NCI-H2227 treated with DMSO at 0.1 percent for 48 hours (cell line): ENCODE data around the gene ZNF44.
"Not testable (repeated sequence)": the region's sequence is repeated elsewhere in the genome, so short reads cannot be mapped to it uniquely, and the experiment has no call there.

ENCODE experiments used
- DNase-seq: peaks from one replicate; lab custom pipeline; 2025; lab: John Stamatoyannopoulos, UW

The ZNF44 gene

GRCh38 chr19:12294249-12295158, at the start of gene ZNF44:
ZNF44 (minus strand) TSS chr19:12294883; CDS start chr19:12294694, 189 bp downstream.
- peak; percentile 82 for DNase-seq

GRCh38 chr19:12333162-12334159, 38.8 kb upstream of the ZNF44 start, which contains the start of gene ZNF563:
ZNF563 (minus strand) TSS chr19:12333633; CDS start chr19:12333482, 151 bp downstream.
- DNase-seq = peak; percentile 74

DNA sequence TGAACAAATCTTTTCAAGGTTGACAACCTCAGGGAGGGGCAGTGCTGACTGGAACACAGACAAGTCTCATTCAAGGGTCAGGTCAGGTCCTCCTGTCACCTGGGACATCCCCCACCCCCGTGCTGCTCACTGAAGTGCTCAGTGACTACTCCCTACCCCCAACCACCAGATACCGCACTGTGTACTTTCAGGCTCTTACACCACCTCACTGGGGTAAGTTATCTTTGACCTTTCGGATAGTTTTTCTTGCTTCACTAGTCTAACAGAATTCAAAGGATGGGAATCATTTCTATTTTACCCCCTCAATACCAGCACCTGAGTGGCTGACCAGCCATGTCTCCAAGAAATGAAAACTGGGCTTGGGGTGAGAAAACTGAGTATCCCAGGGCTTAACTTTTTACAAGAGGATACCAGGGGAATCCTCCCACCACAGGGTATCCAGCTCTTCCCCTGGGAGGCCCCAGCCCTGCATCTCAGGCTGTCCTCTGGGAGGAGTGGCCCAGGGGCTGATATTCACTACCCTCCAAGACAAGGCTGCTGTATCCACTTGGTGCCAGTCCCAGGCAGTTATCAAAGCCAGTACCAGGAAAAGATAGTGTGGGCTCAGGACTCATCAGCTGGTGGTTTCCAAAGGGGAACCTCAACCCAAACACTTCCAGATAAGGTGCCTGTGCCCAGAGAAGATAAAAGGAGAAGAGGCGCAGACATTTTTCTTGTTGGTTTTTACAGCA, 36.7 kb upstream of the ZNF44 start:
- no peak for DNase-seq

GRCh38 chr19:12330340-12330739, 35.7 kb upstream of the ZNF44 start:
- DNase-seq = no peak

- no peak for DNase-seq
Observed at GRCh38 chr19:12325690-12326089, 31.0 kb upstream of the ZNF44 start.

DNA sequence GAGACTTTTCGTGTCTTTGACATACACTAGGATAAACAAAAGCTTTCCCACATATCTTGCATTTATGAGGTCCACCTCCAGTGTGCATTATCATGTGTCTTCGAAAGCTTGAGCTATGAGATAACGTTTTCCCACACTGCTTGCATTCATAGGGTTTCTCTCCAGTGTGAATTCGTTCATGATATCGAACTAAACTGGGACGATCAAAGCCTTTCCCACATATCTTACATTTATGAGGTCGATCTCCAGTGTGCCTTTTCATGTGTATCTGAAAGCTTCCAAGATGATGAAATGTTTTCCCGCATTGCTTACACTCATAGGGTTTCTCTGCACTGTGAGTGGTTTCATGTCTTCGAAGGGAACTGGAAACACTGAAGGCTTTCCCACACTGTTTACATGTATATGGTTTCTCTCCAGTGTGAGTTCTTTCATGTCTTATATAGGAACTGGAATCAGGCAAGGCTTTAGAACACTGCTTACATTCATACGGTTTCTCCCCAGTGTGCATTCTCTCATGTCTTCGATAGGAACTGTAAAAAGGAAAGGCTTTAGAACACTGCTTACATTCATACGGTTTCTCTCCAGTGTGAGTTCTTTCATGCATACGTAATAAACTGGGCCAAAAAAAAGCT, 24.2 kb upstream of the ZNF44 start:
- DNase-seq = no peak

DNA sequence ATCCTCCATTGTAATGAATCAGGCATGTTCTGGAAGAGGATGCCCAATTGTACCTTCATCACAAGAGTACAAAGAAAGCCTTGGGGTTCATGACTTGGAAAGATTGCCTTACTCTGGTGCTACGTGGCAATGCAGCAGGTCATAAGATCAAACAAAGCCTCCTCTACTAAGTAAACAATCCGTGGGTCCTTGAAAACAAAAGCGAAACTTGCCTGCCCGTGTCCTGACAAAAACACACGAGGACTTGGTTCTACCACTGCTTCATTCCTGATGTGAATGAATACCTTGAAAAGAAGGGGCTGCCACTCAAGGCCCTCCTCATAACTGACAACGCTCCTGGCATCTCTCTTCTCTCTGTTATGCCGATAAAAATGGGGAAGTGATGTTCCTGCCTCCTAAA, 19.9 kb upstream of the ZNF44 start:
- DNase-seq = no peak

DNA sequence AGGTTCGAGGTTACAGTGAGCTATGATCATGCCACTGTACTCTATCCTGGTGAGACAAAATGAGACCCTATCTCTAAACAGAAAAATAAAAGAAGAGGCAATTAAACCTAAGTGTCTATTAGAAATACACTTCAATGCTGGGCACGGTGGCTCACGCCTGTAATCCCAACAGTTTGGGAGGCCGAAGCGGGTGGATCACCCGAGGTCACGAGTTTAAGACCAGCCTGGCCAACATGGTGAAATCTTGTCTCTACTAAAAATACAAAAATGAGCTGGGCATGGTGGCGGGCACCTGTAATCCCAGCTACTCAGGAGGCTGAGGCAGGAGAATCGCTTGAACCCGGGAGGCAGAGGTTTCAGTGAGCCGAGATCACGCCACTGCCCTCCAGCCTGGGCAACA, 14.2 kb upstream of the ZNF44 start:
- not testable (repeated sequence) for DNase-seq

GRCh38 chr19:12295191-12295590, 508 bp upstream of the ZNF44 start:
- no peak for DNase-seq

DNA sequence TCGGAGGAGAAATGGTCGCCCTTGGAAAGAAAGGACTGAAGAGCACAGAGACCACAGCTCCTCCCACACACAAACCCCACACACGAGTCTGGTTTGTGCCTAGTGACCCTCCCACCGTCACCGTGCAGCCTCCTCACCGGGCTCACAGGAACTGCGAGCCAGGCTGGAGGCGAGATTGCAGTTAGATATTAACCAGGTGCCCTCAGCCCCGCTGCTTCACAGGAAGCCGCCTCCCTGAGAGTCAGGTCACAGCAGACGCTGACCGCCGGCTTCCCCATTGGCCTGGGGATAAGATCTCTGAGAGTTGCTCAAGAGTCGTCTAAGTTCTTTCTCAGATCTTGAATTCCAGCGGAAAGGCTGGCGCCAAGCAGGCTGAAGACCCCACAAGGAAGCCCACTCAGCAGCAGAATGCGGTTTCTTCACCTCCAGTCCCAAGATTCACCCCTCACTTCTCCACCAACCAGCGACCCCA, 870 bp downstream of the ZNF44 start:
- DNase-seq = peak; percentile 8

DNA sequence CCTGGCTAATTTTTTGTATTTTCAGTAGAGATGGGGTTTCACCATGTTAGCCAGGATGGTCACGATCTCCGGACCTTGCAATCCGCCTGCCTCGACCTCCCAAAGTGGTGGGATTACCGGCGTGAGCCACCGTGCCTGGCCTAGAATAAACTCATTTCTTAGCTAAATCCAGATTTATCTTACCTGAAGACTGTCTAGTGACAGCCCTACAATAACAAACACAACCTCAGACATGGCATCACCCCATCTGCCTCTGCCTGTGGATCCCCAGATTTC, 5.0 kb downstream of the ZNF44 start:
- no peak for DNase-seq

GRCh38 chr19:12287958-12288500, 6.7 kb downstream of the ZNF44 start:
- no peak for DNase-seq

- no peak for DNase-seq
Observed at GRCh38 chr19:12284631-12285030, 10.1 kb downstream of the ZNF44 start.

DNA sequence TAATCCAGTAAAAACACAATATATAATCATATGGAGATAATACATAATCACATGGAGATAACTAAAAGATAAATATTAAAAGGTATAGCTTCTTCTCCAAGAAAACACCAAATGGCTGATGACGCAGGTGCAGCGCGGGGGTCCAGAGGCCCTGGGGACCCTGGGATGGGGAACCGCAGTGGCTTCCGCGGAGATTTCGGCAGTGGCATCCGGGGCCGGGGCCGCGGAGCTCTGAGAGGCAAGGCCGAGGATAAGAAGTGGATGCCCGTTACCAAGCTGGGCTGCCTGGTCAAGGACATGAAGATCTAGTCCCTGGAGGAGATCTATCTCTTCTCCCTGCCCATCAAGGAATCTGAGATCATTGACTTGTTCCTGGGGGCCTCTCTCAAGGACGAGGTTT, 10.5 kb downstream of the ZNF44 start:
- no peak for DNase-seq

DNA sequence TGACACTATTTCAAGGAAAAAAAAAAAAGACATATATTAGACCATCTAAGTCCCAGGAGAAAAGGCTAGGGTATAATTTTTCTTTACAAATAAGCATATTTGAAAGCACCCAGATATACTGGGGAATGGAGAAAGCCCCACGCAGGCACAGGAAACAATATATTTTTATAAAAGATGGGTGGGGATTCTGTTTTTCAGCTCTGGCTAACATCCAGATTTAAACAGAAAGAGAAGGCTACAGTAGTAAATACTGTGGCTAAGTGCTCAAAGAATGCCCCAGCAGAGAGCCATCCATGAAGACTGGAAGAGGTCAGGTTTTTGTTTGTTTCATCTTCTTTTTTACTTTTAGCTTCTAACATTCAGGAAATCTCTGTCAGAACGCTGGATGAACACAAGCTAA, 16.0 kb downstream of the ZNF44 start:
- DNase-seq = no peak

GRCh38 chr19:12272980-12273901, 21.4 kb downstream of the ZNF44 start:
- DNase-seq = no peak

DNA sequence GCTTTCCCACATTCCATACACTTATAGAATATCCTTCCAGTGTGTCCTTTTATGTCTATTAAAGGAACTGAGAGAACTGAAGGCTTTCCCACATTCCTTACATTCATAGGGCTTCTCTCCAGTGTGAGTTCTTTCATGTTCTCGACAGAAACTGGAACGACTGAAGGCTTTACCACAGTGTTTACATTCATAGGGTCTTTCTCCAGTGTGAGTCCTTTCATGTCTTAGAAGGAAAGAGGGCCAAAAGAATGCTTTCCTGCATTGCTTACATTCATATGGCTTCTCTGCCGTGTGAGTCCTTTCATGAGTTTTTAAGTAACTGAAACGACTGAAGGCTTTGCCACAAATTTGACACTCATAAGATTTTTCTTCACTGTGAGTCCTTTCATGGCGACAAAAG, 22.3 kb downstream of the ZNF44 start:
- no peak for DNase-seq

GRCh38 chr19:12270854-12271253, 23.8 kb downstream of the ZNF44 start:
- DNase-seq = no peak

- DNase-seq = no peak
Observed at GRCh38 chr19:12265921-12266704, 28.6 kb downstream of the ZNF44 start.
